ENCODE measurements around the gene CA10. TPM values are rescaled to one million over a fixed set of nuclear protein-coding genes. Genes with fewer than 3 reads are reported as not detected.

The CA10 gene
- total RNA-seq, 1 experiment from 2014 or later, result 0.46 TPM

DNA sequence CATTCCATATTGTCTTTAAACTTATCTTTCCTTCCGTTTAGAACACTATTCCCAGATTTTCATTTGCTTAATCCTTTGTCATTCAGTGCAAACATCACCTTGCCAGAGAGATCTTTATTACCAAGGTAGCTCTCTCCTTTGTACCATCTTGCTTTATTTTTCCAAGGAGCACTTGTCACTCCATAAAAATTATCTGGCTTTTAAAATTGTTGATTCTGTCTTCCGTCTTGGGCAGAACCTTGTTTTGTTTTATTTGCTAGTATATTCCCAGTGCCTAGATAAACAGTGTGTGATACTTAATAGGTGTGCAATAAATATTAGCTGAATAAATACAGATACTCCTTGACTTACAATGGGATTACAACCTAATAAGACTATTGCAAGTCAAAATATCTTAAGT is 570.5 kb downstream of the CA10 start:
- H4K91ac ChIP-seq (ENCODE audit: insufficient read length, low read depth, low read length), result no peak overlapping the region
- H4K5ac ChIP-seq (ENCODE audit: insufficient read length, low read depth, low read length), result no peak overlapping the region
- Mint-ChIP-seq H3K27me3 (ENCODE audit: low read depth) (no peaks in the 10 kb centered on the region; the same call in 1 of the 2 replicates), H3K36me3 (ENCODE audit: insufficient read depth in 1 of 3, low read depth in 3 of 3) (peaks cover 4 to 16% (median 5%) of the 10 kb centered on the region in 3 experiments; a peak in 6 of 7 replicates), H3K4me3 (no peak overlapping the region), H3K27ac (no peak overlapping the region), H3K4me1 (no peaks in the 10 kb centered on the region), H3K9me3 (peaks cover 15 to 16% of the 10 kb centered on the region in 2 experiments)
- no peak for DNase-seq
- no peak overlapping the region for H2AFZ ChIP-seq (ENCODE audit: low read length)
- H3K4me1 ChIP-seq (ENCODE audit: insufficient read depth, low read length), result no peaks in the 10 kb centered on the region
- no peak overlapping the region for H3K23ac ChIP-seq (ENCODE audit: insufficient read length, low read depth, low read length)
- no peak overlapping the region for H4K8ac ChIP-seq (replicated peaks; ENCODE audit: insufficient read length, low read depth, low read length)
- H3K18ac ChIP-seq (ENCODE audit: insufficient read length, low read depth, low read length), result no peak overlapping the region
- no peak overlapping the region for H3K56ac ChIP-seq (ENCODE audit: insufficient read length, low read depth, low read length)
- H3K23me2 ChIP-seq (ENCODE audit: insufficient read length, low read depth, low read length, poor library complexity, severe bottlenecking), result no peaks in the 10 kb centered on the region
- H2BK5ac ChIP-seq (ENCODE audit: insufficient read length, low read length), result no peak overlapping the region
- no peak overlapping the region for H2AK5ac ChIP-seq (ENCODE audit: insufficient read length, low read length)
- TF ChIP-seq, protein P1, sequence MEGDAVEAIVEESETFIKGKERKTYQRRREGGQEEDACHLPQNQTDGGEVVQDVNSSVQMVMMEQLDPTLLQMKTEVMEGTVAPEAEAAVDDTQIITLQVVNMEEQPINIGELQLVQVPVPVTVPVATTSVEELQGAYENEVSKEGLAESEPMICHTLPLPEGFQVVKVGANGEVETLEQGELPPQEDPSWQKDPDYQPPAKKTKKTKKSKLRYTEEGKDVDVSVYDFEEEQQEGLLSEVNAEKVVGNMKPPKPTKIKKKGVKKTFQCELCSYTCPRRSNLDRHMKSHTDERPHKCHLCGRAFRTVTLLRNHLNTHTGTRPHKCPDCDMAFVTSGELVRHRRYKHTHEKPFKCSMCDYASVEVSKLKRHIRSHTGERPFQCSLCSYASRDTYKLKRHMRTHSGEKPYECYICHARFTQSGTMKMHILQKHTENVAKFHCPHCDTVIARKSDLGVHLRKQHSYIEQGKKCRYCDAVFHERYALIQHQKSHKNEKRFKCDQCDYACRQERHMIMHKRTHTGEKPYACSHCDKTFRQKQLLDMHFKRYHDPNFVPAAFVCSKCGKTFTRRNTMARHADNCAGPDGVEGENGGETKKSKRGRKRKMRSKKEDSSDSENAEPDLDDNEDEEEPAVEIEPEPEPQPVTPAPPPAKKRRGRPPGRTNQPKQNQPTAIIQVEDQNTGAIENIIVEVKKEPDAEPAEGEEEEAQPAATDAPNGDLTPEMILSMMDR (conservative IDR thresholded peaks at IDR 0.05), result no peak
- H3K27ac ChIP-seq (ENCODE audit: insufficient read length, low read depth, low read length), result no peak overlapping the region
- H3K14ac ChIP-seq (ENCODE audit: insufficient read depth, low read length), result no peak overlapping the region
- no peak overlapping the region for H2BK12ac ChIP-seq (ENCODE audit: insufficient read length, low read depth, low read length)
- H3K27me3 ChIP-seq (ENCODE audit: insufficient read depth, low read length), result no peaks in the 10 kb centered on the region
- H2BK120ac ChIP-seq (ENCODE audit: low read depth, low read length, poor library complexity, severe bottlenecking), result no peak overlapping the region
- no peak overlapping the region for H2BK20ac ChIP-seq (ENCODE audit: low read depth, low read length, poor library complexity, severe bottlenecking)
- H3K9me3 ChIP-seq (ENCODE audit: control insufficient read depth, low read depth, low read length), result no peaks in the 10 kb centered on the region
- H3K4me2 ChIP-seq (ENCODE audit: insufficient read depth, insufficient read length, low read length), result no peak overlapping the region
- H4K20me1 ChIP-seq (ENCODE audit: control insufficient read depth, insufficient read depth, insufficient read length), result no peaks in the 10 kb centered on the region
- no CpG with 5 or more reads among the region's 2 CpGs for WGBS (ENCODE audit: extremely low coverage, insufficient read length, low lambda C conversion rate)
- no peak overlapping the region for H3T11ph ChIP-seq (ENCODE audit: low read length)
- no peak overlapping the region for H3K4ac ChIP-seq (ENCODE audit: low read depth, low read length)
- no peak overlapping the region for H2BK15ac ChIP-seq (ENCODE audit: low read depth, low read length)
- no peak overlapping the region for H3K9ac ChIP-seq (ENCODE audit: extremely low read depth, insufficient read length, low read length)
- no peaks in the 10 kb centered on the region for H3K79me2 ChIP-seq (ENCODE audit: insufficient read depth, low read length)
- H3K79me1 ChIP-seq (ENCODE audit: insufficient read depth, low read depth, low read length, poor library complexity, severe bottlenecking), result no peaks in the 10 kb centered on the region

All from H9 (cell line).